GM18508 (cell line): ENCODE measurements around the gene PACSIN1.

Experiments used
- ATAC-seq: cut with Tn5 transposase; IDR thresholded peaks from one replicate; pipeline ENCODE4 v1.9.1; 2021; ENCODE audit warnings: moderate number of reproducible peaks; ENCODE audit not compliant: insufficient read depth, unreplicated experiment

The PACSIN1 gene

GRCh38 chr6:34465531-34466241, at the start of gene PACSIN1:
Gene PACSIN1 (plus strand): TSS chr6:34466076. CDS start chr6:34526306, 60,230 bp downstream.
- ATAC-seq = no peak

DNA sequence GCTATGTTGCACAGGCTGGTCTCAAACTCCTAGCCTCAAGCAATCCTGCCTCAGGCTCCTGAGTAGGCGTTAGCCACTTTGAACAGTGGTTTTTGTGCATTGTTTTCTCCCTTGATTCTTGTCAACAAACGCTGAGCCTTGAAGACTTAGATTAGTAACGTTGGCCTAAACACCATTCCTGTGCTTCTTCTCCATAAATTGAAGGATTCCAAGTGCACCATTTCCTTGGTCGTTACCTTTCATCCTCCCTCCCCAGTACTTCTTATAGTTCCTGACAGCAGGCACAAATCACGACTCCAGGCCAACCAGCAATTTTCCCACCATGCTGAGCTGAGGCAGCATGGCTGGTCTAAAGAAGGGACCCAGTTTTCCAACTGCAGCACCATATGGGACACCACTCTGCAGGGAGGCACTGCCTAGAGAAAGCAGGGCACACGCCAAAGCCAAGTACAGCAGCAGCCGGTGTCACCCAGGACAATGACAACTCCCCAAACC, 49.0 kb upstream of the PACSIN1 start:
- no peak for ATAC-seq

- ATAC-seq = no peak
Observed at GRCh38 chr6:34418367-34418766, 47.5 kb upstream of the PACSIN1 start.

DNA sequence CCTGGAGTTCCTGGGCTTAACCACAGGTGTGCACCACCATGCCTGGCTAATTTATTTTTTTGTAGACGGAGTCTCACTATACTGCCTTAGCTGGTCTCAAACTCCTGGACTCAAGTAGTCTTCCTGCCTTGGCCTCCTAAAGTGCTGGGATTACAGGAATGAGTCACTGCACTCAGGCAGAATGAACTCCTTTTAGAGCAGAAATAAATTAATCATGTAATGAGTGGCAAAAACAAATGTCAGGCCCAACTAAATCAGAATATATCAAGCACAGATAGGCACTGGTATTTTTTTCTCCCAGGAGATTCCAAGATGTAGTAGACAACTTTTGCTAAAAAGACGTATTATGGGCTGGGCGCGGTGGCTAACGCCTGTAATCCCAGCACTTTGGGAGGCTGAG, 42.6 kb upstream of the PACSIN1 start:
- no peak for ATAC-seq

DNA sequence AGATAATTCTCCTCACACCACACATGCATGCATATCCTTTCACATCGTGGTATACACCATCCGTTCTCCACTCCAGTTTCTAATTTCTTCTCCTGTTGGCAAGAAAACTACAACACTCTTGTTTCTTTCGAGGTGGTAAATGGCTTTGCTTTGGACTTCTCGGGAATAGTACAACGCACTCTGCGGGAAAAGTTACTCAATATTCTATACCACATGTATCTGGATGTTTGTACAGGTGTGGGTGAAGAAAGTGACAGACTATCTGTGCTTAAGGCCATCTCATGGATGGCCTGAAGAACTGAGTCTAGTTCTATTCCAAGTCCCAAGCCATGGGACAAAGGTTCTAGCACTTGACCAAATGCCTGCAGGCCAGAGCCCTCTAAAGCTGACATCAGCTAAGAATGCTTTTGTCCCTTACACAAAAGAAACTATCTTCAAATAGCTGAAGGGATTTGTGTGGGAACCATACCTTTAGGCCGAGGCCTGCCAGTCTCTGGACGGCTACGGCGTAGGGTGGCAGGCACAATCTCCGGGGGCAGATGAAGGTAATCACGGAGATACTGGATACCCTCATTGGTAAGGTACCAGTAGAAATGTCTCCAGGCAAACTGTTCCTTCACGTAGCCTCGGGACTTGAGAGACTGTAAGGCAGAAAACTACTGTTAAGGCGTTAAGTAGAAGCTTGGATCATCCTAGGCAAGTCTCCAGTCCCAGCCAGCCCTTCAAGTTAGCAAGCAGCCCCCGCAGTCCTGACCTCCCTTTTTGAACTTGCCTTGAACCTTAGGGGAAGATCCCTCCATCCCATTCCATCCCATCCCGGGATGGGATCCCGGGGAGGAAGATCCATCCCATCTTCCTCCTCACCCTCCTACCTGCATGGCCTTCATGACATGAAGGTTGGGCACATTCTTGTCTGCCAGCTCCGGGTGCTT, 41.4 kb upstream of the PACSIN1 start:
- no peak for ATAC-seq

DNA sequence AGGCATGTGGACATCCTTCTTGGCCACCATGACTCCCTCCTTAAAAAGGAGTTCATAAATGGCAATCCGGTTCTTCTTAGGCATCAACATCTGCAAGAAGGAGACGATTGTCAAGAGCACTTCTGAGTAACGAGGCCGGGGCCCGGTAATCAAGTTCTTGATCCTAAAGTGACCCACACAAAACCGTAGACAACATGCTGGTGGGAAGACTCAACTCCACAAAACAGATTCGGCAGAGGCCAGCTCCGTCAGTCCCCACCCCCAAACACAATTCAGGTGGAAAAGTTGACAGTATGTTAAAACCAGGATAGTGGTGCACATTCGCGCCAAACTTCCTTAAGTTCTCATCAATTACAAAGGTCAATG, 40.8 kb upstream of the PACSIN1 start:
- ATAC-seq = no peak

GRCh38 chr6:34425498-34426410, 40.1 kb upstream of the PACSIN1 start, which contains the start of gene RPS10:
Gene RPS10 (minus strand): TSS chr6:34426069. CDS start chr6:34425221, 848 bp downstream.
- ATAC-seq = no peak

DNA sequence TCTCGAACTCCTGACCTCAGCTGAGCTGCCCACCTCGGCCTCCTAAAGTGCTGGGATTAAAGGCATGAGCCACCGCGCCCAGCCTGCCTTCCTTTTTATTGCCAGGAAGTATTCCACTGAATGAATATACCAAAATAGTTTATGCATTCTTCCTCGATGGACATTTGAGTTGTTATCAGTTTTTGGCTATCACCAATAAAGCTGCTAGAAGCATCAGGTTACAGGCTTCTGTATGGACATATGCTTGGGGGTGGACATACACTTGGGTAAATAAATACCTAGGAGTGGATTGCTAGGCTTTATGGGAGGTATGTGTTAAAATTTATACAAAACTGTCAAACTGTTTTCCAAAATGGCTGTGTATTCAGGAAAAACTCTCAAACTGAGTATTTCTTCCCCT, 30.0 kb upstream of the PACSIN1 start:
- ATAC-seq = no peak

DNA sequence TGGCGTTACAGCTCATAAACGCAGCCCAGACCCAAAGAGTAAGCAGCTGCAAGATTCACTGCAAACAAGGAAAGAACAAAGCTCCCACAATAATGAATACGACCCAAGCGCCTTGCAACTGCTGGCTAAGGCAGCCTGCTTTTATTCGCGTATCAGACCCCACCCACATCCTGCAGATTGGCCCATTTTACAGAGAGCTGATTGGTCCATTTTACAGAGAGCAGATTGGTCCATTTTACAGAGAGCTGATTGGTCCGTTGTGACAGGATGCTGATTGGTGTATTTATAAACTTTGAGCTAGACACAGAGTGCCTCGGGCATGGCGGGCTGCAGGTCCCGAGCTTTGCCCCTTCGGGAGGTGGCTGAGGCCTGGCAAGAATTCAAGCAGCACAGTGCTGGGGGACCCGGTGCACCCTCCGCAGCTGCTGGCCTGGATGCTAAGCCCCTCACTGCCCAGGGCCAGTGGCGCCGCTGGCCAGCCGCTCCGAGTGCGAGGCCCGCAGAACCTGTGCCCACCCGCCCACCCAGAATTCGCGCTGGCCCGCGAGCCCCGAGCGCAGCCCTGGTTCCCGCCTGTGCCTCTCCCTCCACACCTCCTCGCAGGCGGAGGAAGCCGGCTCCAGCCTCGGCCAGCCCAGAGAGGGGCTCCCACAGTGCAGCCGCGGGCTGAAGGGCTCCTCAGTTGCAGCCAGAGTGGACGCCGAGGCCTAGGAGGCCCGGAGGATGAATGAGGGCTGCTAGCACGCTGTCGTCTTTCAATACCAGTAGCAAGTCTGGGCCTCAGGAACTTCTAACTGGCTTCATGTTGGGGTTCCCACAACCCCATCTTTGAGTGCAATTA, 28.9 kb upstream of the PACSIN1 start:
- ATAC-seq = no peak

- ATAC-seq = no peak
Observed at GRCh38 chr6:34437644-34437970, 28.3 kb upstream of the PACSIN1 start.

DNA sequence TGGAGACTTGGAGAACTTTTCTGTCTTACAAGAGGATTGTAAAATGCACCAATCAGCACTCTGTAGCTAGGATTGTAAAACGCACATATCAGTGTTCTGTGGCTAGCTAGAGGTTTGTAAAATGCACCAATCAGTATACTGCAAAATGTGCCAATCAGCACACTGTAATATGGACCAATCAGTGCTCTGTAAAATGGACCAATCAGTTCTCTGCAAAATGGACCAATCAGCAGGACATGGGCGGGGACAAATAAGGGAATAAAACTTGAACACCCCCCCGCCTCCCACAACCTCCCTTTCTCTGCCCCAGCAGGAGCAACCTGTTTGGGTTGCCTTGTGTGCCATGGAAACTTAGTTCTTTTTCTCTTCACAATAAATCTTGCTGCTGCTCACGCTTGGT, 27.2 kb upstream of the PACSIN1 start:
- ATAC-seq = no peak

GRCh38 chr6:34439442-34439841, 26.4 kb upstream of the PACSIN1 start:
- ATAC-seq = no peak

DNA sequence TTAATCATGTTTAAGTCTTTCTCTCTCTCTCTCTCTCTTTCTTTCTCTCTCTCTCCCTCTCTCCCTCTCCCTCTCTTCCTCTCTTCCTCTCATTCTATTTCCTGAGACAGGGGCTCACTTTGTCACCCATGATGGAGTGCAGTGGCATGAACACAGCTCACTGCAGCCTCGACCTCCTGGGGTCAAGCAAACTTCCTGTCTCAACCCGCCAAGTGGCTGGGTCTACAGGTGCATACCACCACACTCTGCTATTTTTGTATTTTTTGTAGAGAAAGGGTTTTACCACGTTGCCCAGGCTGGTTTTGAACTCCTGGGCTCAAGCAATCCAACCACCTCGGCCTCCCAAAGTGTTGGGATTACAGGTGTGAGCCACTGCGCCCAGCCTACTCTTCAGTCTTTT, 24.4 kb upstream of the PACSIN1 start:
- ATAC-seq = no peak

- no peak for ATAC-seq
Observed at GRCh38 chr6:34445313-34445860, 20.5 kb upstream of the PACSIN1 start.

- ATAC-seq = no peak
Observed at GRCh38 chr6:34447386-34447785, 18.5 kb upstream of the PACSIN1 start.

GRCh38 chr6:34447910-34448309, 18.0 kb upstream of the PACSIN1 start:
- no peak for ATAC-seq

DNA sequence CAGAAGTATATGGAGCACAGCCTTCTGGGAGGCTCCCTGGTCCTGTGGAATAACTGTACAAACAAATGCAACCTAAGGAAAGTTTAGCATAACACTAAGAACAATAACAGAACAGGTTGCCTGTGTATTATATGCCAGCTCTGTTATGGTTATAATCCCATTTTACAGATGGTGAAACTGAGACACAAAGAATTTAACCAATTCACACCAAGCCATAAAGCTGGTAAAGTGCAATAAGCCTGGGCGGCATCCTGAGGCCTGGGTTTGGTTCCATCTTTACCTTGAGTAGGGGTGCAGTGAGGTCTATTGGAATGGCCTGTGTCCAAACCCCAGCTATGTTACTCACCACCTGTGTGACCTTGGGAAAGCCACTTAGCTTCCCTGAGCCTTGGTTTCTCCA, 14.7 kb upstream of the PACSIN1 start:
- no peak for ATAC-seq

- no peak for ATAC-seq
Observed at GRCh38 chr6:34455831-34456230, 10.0 kb upstream of the PACSIN1 start.

DNA sequence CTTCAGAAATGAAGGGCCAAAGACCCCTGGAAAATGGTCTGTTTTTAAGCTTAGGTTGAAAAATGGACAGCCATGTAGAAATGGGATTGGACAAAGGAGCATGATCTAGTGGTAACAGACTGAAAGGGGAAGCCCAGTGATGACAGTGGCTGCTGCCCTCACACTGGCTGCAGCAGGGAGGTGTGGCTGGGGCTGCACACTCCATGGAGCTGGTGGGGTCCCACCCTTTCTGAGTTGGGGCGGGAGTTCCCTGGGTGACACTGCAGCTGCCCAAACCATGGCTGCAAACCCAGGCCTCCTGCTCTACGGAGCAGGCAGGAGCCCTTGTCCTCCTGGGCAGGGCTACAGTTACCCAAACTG, 8.5 kb upstream of the PACSIN1 start:
- ATAC-seq = no peak
